SH-SY5Y (cell line): ENCODE data around the gene MS4A14.

Experiments
- GATA2 ChIP-seq: IDR thresholded peaks from 2 replicates; pipeline ENCODE4 v1.6.1; 2011; ENCODE audit warnings: mild to moderate bottlenecking, low read depth, low read length
- GATA3 ChIP-seq: IDR thresholded peaks from 2 replicates; pipeline ENCODE4 v1.6.1; 2011; ENCODE audit warnings: low read depth, mild to moderate bottlenecking, low read length, moderate library complexity

- TF ChIP-seq GATA2 (no peak), GATA3 (no peak)
These were observed 51.6 kb downstream of the MS4A14 start for GRCh38 chr11:60447846-60448245.
